Endothelial cell of umbilical vein (primary cell): ENCODE measurements around the gene MCM5.

ENCODE experiments used
- EZH2 ChIP-seq: IDR thresholded peaks from 2 replicates; pipeline ENCODE4 v1.6.1; 2012; ENCODE audit warnings: borderline replicate concordance, low read depth, mild to moderate bottlenecking, moderate library complexity, low read length, inconsistent platforms; ENCODE audit not compliant: severe bottlenecking
- POLR2AphosphoS5 ChIP-seq: IDR thresholded peaks from 2 replicates; pipeline ENCODE4 v1.6.1; 2012; ENCODE audit warnings: low read depth, mild to moderate bottlenecking, control low read depth, low read length, moderate library complexity; ENCODE audit not compliant: insufficient read depth

DNA sequence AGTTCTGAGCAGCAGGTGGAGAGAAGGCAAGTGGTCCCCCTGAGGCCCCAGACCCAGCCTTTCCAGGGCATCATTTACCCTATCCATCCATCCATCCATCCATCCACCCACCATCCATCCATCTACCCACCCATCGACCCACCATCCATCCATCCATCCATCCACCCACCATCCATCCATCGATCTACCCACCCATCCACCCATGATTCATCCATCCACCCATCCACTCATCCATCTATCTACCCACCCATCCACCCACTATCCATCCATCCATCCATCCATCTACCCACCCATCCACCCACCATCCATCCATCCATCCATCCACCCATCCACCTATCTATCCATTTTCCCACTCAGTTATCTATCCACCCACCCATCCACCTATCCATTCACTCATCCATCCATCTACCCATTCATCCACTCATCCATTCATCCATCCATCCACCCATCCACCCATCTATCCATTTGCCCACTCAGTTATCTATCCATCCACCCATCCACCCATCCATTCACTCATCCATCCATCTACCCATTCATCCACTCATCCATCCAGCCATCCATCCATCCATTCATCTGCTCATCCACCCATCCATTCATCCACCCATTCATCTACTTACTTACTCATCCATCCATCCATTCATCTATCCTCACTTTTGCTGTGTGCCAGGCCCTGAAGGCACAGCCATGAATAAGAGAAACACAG is 63.4 kb downstream of the MCM5 start:
- TF ChIP-seq POLR2AphosphoS5 (no peak), EZH2 (no peak)
